NCI-H2081 (cell line): ENCODE results near the gene NAA25.
A peak's percentile ranks its signal among the peaks of the same experiment; 100 is the strongest.
"Not testable (repeated sequence)": the region's sequence is repeated elsewhere in the genome, so short reads cannot be mapped to it uniquely, and the experiment has no call there.

ENCODE experiments used
- DNase-seq, 2 experiments: peaks; one replicate each; lab custom pipeline; 2025; lab: John Stamatoyannopoulos, UW

Gene NAA25

DNA sequence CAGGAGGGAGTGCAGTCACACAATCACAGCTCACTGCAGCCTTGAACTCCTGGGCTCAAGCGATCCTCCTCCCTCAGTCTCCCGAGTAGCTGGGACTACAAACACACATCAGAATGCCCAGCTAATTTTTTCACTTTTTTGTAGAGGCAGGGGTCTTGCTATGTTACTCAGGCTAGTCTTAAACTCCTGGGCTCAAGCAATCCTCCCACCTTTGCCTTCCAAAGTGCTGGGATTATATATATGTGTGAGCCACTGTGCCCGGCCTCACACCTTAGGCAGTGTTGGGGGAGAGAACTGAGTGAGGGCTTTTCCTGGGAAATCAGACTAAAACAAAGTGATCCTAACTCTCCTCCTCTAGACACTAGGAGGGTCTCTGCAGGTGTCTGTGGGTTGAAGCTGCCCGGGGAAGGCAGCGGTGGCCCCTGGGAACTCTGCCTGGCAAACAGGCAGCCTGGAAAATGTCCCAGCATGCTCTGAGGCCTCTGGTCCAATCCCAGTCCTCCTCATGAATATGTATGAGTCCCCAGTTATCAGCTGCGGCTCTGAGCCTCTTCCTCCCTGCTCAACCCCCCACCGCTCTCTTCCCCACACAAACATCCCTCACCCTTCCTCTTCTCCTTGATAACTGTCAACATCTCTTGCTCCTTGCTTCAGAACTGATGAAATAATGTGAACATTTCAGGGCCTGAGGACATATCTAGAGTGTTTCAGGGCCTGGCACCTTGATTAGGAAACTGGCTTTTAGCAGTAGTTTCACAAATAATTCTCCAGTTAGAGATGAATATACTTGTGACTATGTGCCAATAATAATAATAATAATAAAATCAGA is 7.9 kb upstream of the NAA25 start:
- peak; percentile 13 to 51 for DNase-seq

DNA sequence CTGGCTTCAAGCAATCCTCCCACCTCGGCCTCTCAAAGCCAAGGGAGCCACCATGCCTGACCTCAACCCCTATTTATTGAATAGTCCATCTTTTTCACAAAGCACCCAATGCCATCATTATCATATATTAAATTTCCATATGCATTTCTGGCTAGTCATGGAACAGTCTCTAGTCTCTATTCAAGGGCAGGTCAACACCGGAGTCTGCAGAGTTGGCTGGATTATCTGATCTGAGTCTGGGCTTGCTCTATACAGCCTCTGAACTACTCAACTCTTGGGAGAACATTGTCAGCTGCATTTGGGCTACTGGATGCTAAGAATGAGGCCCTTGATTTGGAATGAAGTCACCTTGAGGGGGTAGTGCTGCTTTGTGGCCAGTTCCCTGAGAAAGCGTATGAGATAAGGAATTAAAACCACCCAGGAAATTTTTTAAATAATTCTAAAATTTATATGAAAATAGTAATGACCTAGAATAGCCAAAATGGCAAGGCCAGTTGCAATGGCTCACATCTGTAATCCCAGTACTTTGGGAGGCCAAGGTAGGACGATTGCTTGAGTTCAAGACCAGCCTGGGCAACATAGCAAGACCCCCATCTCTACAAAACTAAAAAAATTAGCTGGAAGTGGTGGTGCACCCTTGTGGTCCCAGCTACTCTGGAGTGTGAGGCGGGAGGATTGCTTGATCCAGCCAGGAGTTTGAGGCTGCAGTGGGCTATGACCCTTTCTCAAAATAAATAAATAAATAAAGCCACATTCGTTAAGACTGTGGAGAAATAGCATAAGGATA is 6.9 kb upstream of the NAA25 start:
- DNase-seq = no peak

DNA sequence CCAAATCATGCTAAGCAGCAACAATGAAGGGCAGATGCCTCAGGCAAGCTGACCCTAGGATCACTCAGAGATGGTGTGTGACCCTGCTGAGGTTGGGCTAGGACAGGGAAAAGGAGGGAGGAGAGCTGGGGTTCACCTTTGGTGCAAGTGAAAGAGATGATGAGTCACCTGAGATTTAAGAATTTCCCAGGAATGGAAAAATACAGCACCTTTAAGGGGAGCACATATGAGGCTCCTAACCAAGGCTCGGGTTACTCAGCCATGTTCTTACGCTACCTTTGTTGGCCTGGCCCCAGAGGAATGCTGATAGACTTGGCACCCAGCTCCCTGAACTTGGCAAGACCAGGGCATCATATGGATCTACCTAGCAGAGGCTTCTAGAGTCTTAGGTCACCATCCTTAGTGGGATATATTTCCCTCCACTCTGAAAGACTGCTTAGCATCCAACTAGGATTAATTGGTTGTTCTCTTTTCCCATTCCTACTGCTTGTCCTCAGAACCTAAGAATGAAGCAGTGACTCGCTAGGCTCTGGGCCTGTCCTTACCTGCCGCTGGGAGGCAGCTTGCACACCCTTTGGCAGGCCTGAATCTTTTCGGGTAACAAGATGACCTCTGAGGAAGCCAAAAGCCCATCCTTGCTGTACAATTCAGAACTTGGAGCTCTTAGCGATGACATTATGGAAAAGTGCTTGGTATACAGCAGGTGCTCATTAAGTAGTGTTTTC is 4.0 kb upstream of the NAA25 start:
- no peak for DNase-seq

DNA sequence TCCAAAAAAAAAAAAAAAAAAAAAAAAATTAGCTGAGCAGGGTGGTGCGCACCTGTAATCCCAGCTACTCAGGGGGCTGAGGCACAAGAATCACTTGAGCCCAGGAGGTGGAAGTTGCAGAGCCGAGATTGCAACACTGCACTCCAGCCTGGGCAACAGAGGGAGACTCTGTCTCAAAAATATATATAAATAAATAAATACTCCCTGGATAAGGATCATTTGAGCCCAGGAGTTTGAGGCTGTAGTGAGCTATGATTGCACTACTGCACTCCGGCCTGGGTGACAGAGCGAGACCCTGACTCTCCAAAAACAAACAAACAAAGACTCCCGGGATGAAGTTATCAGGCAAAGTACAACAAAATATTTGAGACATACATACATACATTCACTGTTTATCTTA is 3.3 kb upstream of the NAA25 start:
- DNase-seq = no peak

DNA sequence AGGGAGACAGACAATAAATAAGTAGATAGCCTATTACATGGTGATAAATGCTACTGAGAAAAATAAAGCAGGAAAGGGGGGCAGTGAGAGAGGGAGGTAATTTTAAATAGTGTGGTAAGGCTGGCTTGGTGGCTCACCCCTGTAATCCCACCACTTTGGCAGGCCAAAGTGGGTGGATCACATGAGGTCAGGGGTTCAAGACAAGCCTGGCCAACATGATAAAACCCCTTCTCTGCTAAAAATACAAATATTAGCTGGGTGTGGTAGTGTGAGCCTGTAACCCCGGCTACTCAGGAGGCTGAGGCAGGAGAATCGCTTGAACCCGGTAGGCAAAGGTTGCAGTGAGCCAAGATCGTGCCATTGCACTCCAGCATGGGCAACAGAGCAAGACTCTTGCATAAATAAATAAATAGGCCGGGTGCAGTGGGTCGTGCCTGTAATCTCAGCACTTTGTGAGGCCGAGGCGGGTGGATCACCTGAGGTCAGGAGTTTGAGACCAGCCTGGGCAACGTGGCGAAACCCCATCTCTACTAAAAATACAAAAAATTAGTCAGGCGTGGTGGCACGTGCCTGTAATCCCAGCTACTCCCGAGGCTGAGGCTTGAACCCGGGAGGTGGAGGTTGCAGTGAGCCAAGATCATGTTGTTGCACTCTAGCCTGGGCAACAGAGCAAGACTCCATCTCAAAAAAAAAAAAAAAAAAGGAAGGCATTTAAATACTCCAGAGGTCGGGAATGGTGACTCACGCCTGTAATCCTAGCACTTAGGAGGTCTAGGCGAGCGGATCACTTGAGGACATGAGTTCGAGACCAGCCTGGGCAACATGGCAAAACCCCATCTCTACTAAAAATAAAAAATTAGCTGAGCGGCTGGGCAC is 2.4 kb upstream of the NAA25 start:
- not testable (repeated sequence) for DNase-seq

DNA sequence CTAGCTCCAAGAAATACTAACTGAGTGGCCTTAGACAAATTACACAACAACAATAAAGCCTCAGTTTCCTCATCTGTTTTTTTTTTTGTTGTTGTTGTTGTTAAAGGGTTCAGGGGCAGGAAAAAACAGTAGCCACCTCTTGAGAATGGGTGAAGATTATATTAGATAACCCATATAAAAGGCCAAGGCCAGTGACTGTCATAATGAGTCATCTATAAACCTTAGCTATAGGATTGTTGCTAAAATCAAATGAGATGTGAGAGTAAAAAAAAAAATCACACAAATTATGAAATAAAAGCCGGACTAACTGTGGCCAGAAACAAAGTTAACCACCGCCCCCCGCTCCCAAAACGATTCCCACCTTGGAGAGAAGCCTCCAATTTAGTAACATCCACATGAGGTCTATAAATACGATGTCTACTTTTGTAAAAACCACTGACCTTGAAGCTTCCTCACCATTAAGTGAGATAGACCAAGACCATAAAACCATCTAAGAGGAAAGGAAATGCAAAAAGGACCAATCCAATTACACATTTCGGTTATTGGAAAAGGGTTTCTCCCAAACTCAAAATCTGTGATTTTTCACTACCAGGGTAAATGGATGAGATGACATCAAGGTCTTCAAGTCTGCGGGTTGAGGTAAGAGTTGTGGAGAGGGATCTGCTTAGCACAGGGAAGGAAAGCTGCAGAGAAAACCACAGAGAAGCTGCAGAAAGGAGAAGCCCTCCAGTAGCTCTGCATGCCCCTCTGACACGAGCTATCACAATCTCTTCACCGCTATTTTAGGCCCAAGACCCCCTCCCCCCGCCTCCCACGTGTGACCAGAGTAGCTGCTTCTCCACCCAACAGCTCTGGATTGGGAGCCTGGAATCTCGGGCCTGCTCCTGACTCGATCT is 1.0 kb downstream of the NAA25 start:
- peak in 1 of 2 experiments; percentile 34 for DNase-seq

GRCh38 chr12:112105891-112106290 is 2.7 kb downstream of the NAA25 start:
- DNase-seq = no peak

DNA sequence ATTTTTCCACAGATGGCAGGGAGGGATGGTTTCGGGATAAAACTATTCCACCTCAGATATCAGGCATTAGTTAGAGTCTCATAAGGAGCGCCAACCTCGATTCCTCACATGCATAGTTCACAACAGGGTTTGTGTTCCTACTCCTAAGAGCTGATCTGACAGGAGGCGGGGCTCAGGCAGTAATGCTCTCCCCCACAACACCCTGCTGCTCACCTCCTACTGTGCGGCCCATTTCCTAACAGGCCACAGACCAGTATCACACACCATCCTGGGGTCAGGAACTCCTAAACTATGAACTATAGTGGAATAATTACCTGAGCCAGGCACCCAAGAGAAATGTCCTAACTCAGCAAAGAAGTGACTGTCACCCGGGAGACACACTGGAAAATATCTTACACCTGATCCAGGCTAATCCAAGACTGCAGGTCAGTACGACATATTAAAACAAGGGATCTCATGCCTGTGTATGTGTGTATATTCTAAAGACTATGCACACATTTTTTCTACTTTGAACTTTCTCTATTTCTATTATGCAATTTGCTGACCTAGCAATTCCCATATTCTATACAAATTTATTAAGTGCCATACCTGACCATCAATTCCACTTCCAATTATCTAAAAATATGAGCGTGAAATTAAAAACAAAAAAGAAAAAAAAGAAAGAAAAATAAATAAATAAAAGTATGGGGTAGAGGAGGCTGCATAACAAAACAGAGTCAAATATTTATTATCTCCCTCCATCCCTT is 4.7 kb downstream of the NAA25 start:
- DNase-seq = no peak

GRCh38 chr12:112102746-112103145 is 5.8 kb downstream of the NAA25 start:
- not testable (repeated sequence) for DNase-seq

GRCh38 chr12:112102127-112102526 is 6.5 kb downstream of the NAA25 start:
- no peak for DNase-seq

GRCh38 chr12:112100500-112100899 is 8.1 kb downstream of the NAA25 start:
- not testable (repeated sequence) for DNase-seq

GRCh38 chr12:112097641-112098040 is 10.9 kb downstream of the NAA25 start:
- DNase-seq = no peak

GRCh38 chr12:112096667-112097066 is 11.9 kb downstream of the NAA25 start:
- no peak for DNase-seq

GRCh38 chr12:112096070-112096469 is 12.5 kb downstream of the NAA25 start:
- no peak for DNase-seq

- no peak for DNase-seq
Observed at GRCh38 chr12:112091563-112091962, 17.0 kb downstream of the NAA25 start.

GRCh38 chr12:112087851-112088250 is 20.7 kb downstream of the NAA25 start:
- no peak for DNase-seq

GRCh38 chr12:112087055-112087850 is 21.3 kb downstream of the NAA25 start:
- DNase-seq = no peak

DNA sequence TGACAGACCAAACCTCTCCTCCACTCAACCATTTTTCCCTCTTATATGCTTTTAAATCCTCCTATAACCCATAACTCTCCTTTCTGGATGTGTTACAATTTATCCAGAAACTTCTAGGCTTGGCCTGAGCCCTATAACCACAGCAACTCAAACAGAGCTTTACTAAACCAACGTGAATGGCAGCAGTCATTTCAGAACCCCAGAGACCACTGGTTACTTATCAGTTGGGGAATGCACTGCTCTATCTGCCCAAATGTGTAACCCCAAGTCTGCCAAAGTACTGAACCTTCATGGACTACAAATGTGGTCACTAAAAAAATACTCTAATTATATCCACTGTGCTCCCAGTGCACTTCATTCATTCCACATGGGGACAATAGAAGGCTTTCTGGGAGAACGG is 42.0 kb downstream of the NAA25 start:
- no peak for DNase-seq

DNA sequence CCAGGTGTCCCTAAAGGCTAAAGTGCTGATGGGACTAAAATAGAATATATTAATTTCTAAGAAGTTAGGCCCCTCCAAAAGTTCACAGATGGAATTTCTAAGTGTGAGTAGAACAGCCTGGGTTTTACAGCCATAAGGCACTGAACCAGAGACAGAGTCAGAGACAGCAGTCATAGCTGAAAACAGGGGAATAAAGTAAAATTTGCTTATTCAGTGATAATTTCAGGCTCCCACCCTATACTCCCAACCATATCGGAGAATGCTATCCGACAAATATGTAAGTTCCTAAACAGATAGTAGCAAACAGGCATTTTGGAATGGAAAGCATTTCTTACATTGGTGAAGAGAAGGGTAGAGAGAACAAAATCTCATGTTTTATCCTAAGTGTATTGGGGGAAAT is 45.3 kb downstream of the NAA25 start:
- no peak for DNase-seq
